SJSA1 (cell line): Measurements from ENCODE around the gene OR5B2. TPM values are rescaled to one million over a fixed set of nuclear protein-coding genes. Genes with fewer than 3 reads are reported as not detected.

Experiments
- DNase-seq, 2 experiments: peaks; one replicate each; pipeline ENCODE4 v3.0.0-alpha.2; 2015 to 2020; ENCODE audit warnings: low spot score in 2 of 2, low read depth in 1 of 2
- H3K27ac ChIP-seq: fragments of 250-450 bp; sonication (Bioruptor Pico); 2 replicates; pipeline ENCODE4 v1.5.1; 2020; ENCODE audit warnings: mild to moderate bottlenecking, moderate library complexity
- H3K27me3 ChIP-seq: fragments of 250-450 bp; sonication (Bioruptor Pico); replicated peaks from 2 replicates; pipeline ENCODE4 v1.5.1; 2020; ENCODE audit warnings: mild to moderate bottlenecking, moderate library complexity
- H3K36me3 ChIP-seq: fragments of 250-450 bp; sonication (Bioruptor Pico); 2 replicates; pipeline ENCODE4 v1.5.1; 2020; ENCODE audit warnings: mild to moderate bottlenecking
- H3K4me1 ChIP-seq: fragments of 250-450 bp; sonication (Bioruptor Pico); replicated peaks from 2 replicates; pipeline ENCODE4 v1.6.1; 2021; ENCODE audit warnings: mild to moderate bottlenecking
- H3K4me3 ChIP-seq: fragments of 250-450 bp; sonication (Bioruptor Pico); 2 replicates; pipeline ENCODE4 v1.5.1; 2020; ENCODE audit warnings: mild to moderate bottlenecking
- H3K9me3 ChIP-seq: fragments of 250-450 bp; sonication (Bioruptor Pico); replicated peaks from 2 replicates; pipeline ENCODE4 v1.5.1; 2020; ENCODE audit warnings: mild to moderate bottlenecking
- total RNA-seq: library from RNA; depleted of rRNA; stranded (reverse); fragments of >200 nt; shearing (Covaris generic); gene quantifications from 2 replicates; pipeline ENCODE4 v1.2.3, GENCODE V29; 2014; rRNA removed

OR5B2 gene
- total RNA-seq, 1 experiment from 2014 or later = not detected

DNA sequence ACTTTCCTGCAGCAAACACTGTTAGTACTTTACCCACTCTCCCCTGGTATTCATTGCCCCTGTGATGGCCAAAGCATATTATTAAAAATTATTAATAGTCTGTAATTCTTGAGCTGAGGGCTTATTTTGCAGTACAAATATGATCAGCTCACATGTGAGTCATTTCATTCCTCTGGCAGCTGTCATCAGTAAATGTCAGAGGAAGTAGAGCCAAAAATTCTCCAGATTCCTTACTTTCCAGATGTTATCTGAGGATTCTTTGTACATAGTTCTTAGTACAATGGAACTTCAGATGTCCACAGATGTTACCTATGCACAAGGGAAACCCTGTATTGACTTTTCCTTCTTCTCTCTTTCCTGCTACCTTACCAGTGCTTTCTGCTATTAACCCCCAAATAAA lies 33.7 kb downstream of the OR5B2 start:
- Histone ChIP-seq H3K27ac (peak overlapping the region; percentile 87), H3K4me1 (peaks cover 54% of the 10 kb centered on the region), H3K9me3 (peaks cover 4% of the 10 kb centered on the region; the same call in 1 of the 2 replicates), H3K36me3 (no peaks in the 10 kb centered on the region; the same call in 1 of the 2 replicates), H3K27me3 (no peaks in the 10 kb centered on the region), H3K4me3 (no peak overlapping the region)
- DNase-seq = peak; percentile 38 to 64

GRCh38 chr11:58392746-58393145 lies 35.2 kb downstream of the OR5B2 start:
- no peak overlapping the region for H3K4me3 ChIP-seq
- peaks cover 54% of the 10 kb centered on the region for H3K4me1 ChIP-seq
- peaks cover 4% of the 10 kb centered on the region; the same call in 1 of the 2 replicates for H3K9me3 ChIP-seq
- DNase-seq = peak in 1 of 2 experiments; percentile 19
- no peaks in the 10 kb centered on the region for H3K27me3 ChIP-seq
- H3K36me3 ChIP-seq = no peaks in the 10 kb centered on the region; the same call in 1 of the 2 replicates
- peak overlapping the region; percentile 87 for H3K27ac ChIP-seq

DNA sequence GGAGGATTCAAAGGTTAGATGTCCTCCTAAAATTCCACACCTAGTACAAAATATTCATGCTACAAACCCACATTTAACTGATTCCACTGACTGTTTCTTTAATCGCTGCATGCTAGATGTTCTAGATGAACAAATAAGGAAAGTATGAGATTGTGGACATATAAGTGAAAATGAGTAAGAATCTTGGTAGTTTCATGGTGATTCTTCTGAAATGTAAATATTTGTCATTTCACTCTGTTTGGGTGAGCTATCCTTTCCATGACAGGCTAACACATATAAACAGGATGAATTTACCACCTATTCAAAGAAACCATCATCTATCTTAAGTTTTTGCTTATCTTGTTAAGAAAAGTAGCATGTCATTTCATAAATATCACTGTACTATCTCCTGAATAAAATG lies 36.0 kb downstream of the OR5B2 start:
- peak in 1 of 2 experiments; percentile 56 for DNase-seq
- Histone ChIP-seq H3K27ac (peak overlapping the region; percentile 87), H3K36me3 (no peaks in the 10 kb centered on the region; the same call in 1 of the 2 replicates), H3K4me3 (no peak overlapping the region), H3K9me3 (peaks cover 4% of the 10 kb centered on the region; the same call in 1 of the 2 replicates), H3K27me3 (no peaks in the 10 kb centered on the region), H3K4me1 (peaks cover 54% of the 10 kb centered on the region)

DNA sequence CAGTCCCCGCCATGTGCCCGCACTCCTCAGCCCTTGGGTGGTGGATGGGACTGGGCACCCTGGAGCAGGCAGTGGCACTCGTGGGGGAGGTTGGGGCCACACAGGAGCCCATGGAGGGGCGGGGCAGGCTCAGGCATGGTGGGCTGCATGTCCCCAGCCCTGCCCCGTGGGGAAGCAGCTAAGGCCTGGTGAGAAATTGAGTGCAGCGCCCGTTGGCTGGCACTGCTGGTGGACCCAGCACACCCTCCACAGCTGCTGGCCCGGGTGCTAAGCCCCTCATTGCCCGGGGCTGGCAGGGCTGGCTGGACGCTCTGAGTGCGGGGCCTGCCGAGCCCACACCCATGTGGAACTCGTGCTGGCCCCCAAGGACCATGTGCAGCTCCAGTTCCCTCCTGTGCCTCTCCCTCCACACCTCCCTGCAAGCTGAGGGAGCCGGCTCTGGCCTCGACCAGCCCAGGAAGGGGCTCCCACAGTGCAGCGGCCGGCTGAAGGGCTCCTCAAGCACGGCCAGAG lies 37.3 kb downstream of the OR5B2 start:
- no peaks in the 10 kb centered on the region; the same call in 1 of the 2 replicates for H3K36me3 ChIP-seq
- H3K27ac ChIP-seq = peak overlapping the region; percentile 87
- DNase-seq = no peak
- no peaks in the 10 kb centered on the region for H3K27me3 ChIP-seq
- peaks cover 48% of the 10 kb centered on the region for H3K4me1 ChIP-seq
- H3K4me3 ChIP-seq = no peak overlapping the region
- peaks cover 4% of the 10 kb centered on the region; the same call in 1 of the 2 replicates for H3K9me3 ChIP-seq

Other genes starting within 250 kb of the OR5B2 start
- gene OR9Q2, start 239.1 kb downstream of the OR5B2 start, total RNA-seq = not detected in 2 replicates
- not detected in 2 replicates for gene OR1S2, start 224.0 kb downstream of the OR5B2 start, total RNA-seq
- gene OR1S1, start 215.4 kb downstream of the OR5B2 start, total RNA-seq = not detected in 2 replicates
- gene OR10Q1, start 199.2 kb downstream of the OR5B2 start, total RNA-seq = not detected in 2 replicates
- not detected in 2 replicates for gene OR10W1, start 159.9 kb downstream of the OR5B2 start, total RNA-seq
- gene OR5B17, start 69.1 kb downstream of the OR5B2 start, total RNA-seq = not detected in 2 replicates
- not detected in 2 replicates for gene OR5B3, start 21.2 kb downstream of the OR5B2 start, total RNA-seq
- not detected in 2 replicates for gene OR5B12, start 14.1 kb upstream of the OR5B2 start, total RNA-seq
- not detected in 2 replicates for gene OR5B21, start 80.0 kb upstream of the OR5B2 start, total RNA-seq
- 4.0 and 4.9 TPM in 2 replicates for gene LPXN, start 147.7 kb upstream of the OR5B2 start, total RNA-seq
- gene ZFP91, start 150.9 kb upstream of the OR5B2 start, total RNA-seq = 68.1 and 83.8 TPM in 2 replicates
- 0.16 and 1.9 TPM in 2 replicates for gene CNTF, start 194.5 kb upstream of the OR5B2 start, total RNA-seq